GM11168 (cell line): Measurements from ENCODE around the gene TAS1R1.

Experiments used
- in situ Hi-C: fragments of 300-500 bp; cut with MboI; formaldehyde crosslinking; loops from one replicate; pipeline ENCODE4 v1.12.0; 2022; ENCODE audit warnings: low sequenced_read_pairs; ENCODE audit not compliant: unreplicated experiment

TAS1R1 gene

DNA sequence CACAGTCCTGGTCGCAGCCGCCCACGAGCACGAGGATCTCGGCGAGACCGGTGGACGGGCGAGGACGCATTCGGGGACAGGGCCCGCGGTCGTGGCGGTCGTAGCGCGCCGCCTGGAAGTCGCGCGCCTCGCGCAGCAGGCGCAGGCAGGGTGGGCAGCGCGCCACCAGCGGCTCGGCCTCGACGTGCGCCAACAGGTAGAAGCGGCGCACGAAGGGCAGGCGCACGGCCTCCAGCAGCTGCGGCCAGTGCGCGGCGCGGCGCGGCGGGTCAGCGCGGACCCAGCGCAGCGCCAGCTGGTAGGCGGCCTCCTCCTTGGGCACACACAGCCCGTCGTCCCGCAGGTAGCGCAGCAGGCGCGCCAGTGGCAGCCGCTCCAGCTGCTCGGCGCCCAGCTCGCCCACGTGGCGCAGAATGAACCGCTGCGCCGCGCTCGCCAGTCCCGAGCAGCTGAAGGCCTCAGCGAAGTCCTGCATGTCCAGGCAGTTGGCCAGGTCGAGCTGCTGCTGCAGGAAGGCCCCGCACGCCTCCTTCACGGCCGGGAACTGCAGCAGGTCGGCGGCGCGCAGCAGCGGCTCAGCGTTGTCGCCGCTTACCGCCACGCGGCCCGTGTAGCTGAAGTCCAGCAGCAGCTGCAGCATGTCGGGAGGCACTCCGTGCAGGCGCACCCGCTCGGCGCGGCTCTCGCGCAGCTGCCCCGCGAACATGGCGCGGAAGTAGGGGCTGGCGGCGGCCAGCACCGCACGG is 47.0 kb downstream of the TAS1R1 start:
- in situ Hi-C loops = no loop called here

DNA sequence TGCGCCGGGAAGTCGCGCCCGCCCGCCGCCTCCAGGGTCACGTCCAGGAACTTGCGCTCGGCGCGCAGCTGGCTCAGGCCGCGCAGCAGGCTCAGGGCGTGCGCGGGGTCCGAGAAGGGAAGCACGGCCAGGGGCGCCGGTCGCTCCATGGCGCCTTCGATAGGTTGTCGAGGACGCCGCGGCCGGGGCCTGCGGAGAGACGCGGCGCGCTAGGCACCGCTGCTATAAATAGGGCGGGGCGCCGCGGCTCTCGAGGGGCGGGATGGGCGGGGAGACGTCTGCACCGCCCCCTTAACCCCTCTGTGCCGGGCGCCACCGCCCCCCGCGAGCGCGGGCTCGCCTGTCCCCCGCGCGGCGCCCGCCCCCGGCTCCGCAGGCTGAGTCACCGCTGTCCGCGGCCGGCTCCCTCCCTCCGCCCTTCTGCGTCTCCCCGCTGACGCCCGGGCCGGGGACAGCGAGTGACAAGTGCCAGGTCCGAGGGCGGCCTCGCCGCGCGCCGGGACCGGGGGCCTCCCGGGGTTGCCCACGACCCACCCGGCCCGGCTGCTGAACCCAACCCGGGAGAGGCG is 47.6 kb downstream of the TAS1R1 start, which contains the start of gene KLHL21:
Gene KLHL21, minus strand, starts transcription at position 201 of the 569 bp plus-strand sequence. Its CDS starts 52 bp downstream, at position 149.
- in situ Hi-C loops = no loop called here

DNA sequence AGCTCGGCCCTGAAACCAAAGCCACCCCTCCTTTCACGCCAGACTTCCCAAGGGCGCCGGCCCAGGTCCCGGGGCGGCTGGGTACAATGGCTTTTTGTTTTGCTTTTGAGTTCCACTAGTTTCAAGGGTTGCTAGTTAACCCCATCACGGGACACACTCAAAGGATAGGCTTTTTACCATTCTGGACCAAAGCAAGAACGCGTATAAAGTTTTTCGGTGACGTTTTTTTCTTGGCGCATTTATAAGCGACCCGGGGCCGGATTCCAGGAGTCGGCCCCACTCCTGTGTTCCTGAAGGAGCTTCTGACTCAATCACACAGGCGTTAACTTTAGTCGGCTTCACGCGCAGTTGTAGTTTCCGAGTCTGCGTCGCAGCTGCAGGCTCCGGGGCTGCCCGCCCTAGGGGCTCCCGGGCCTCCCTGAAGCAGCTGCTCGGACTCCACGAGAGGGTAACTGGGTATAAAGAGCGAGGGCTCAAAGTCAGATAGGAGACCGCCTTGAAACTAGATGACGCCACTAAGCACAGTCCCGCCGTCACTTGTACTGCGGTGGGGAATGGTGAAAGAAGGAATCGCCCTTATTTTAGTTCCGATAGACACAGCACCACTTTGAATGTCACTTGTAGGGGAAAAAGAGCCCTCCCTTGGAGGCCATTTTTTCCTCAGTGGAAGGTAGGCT is 48.3 kb downstream of the TAS1R1 start:
- in situ Hi-C loops = no loop called here

DNA sequence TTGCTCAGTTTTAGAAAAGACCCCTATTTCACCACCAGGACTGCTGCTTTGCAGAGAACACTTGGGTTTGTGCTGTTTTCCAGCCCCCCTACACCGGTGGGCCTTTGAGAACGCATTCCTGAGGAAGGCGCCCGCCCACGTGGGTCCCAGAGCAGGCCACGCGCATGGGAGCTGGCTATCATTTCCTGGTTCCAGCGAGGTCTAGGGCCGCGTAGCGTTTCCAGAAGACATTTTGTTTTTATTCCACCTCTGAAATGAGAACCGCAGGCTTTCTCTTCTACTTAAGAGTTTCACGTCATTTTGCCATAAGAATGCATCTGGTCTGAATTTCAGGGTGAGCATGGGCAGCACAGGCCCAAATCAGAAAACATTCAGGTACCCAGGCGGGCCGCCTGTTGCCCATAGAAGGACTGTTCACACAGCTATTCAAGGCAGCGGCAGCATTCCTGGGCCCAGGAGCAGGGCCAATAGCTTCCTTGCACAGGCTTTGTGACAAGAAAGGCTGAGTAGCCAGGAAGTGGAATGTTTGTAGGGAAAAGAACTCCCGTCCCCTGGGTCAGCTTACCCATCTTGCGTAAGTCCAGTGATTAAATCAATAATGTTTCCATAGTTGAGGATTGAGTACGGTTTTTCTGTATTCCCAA is 48.9 kb downstream of the TAS1R1 start:
- in situ Hi-C loops = no loop called here

DNA sequence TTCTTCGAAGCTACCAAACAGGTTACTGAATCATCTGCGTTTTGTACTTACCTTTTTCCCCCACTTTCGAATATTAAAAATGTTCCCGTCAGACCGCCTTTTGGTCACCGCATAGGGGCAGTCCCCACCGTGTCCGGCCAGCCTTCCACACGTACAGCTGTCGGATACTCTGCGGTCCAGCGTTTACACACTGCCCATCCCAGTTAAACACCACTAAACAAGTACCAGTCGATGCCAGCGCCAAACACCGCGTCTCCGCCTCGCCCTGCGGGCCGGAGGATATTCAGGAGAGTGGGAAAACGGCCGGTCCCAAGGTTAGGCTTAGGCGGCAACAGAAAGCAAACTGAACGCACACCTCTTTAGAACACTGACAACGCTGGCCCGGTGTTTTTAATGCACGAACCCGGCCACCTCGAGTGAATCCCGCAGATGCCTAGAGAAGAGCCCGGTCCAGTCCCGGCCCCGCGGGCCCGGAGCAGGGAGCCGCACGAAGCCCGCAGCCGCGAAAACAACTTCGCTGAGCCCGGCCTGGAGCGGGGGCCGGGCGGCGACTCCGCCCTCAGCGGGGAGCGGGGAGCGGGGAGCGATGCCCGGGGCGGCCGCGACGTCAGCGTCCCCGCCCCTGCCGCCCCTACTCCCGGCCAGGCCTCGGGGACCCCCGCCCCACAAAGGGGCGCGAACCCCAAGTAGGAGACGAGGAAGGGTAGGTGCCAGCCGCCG is 57.7 kb downstream of the TAS1R1 start:
- in situ Hi-C loops = no loop called here

DNA sequence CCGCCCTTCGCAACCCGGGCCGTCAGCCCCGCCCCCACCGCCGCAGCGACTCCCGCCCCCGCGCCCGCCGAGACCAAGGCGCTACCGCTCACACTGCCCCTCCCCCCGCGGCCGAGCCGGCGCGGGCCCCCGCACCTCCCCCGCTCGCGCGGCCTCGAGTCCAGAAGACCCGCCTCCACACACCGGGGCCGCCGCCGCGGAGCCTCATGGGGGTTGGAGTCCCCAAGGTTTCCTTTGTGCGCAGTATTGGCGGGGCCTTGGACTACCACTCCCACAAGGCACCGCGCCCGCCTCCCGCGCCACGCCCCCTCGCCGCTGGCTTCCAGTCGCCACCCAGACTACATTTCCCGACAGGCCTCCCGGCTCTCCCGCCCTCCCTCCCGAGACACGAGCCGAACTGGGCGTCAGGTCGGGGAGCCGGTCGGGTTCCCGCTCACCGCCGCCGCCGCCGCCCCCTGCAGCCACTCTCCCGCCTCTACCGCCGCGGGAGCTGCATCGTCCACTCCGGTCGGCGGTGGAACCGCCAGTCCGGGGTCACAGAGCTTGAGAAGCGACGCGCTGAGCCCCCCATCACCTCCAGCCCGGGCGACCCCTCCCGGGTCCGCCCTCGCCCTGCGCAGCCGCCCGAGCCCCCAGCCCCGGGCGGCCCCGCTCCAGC is 58.4 kb downstream of the TAS1R1 start, which contains the start of gene PHF13:
Gene PHF13, plus strand, starts transcription at position 371 of the 658 bp plus-strand sequence. CDS start 336 bp downstream, outside the sequence.
- in situ Hi-C loops = no loop called here

DNA sequence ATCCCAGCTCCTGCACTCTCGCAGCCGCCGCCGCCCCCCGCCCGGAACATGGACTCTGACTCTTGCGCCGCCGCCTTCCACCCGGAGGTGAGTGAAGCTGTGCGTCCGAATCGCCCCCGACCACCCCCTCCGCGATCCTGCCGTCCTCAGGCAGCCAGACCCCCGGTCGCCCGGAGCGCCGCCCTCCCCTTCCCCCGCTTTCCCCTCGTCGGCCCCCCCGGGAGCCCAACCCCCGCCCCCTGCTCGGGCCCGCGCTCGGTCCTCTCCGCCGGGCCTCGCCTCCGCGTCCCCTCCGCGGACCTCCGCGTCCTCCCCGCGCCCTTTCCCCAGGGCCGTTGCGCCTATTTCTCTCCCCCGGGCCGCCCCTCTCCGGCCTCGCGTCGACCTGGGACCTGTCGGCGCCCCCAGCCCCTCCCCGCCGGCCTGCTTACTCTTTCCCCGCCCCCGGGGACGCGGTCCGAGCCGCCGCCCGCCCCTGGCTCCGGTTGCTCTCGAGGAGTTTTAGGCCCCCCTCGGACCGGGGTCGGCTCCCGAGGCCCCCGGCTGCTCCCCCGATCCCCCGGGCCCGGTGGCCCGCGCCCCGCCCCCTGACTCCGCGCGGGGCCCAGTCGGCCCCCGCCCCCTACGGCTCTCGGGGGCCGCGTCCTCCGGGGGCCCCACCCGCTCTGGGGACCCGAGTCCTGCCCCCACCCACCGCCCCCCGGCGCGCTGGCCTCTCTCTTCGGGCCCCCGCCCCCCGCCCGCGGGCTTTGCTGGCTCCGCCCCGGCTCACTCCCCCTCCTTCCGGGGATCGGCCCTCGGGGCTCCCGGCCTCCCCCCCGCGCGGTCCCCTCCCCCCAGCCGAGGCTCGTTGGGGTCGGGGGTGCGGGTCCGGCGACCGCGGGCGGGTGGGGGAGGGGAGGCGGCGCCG is 59.2 kb downstream of the TAS1R1 start:
- in situ Hi-C loops = no loop called here

DNA sequence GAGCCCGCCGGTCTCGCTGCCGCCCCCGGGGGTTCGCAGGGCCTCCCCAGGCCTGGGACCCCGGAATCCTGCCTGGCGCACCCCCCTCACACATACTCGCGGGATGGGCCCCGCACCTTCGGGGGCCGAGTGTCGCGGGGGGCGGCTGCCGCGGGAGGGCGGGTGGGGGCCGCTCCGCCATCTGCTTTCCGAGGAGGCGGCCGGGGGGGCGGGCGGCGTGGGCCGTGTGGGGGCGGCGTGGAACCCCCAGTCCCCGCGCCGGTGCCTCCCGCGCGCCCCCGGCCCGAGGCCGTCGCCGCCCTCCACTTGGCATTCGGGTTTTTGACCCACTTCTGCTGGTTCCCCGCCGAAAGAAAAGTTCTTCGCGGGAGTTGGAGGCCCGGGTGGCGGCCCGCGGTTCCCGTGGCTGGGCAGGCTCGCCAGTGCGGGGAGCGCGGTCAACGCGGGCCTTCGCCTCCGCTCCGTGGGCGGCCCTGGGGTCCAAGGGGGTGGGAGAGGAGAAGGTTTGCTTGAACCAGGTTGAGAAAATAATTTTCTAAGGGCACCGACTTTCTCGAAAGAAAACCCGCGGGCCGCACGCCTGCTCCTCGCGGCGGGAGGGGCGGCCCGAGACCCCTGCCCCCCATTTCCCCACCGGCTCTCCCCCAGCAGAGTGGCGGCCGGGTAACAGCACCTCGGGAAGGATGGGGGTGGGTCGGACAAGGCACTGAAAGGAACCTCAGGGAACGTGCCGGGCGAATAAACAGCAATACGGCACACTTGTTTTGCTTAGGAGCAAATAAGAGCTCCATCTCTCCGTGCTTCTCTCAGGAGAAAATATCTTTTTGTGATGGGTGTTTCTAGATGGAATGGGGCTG is 60.0 kb downstream of the TAS1R1 start:
- in situ Hi-C loops = no loop called here

DNA sequence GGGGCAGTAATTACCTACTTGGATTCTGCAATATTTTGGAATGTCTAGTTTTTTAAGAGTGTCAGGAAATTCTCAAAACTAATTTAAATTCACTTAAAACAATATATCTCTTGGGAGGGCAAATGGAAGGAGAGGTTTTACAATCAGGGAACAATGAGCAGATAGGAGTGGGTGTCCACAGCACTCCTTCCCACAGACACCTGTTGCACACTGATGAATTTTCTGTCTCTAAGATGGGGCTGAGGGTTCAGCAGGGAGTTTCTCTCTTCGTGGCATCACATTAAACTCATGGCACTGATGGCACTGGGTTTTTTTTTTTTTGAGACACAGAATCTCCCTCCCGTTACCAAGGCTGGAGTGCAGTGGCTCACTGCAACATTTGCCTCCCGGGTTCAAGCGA is 63.9 kb downstream of the TAS1R1 start:
- in situ Hi-C loops = no loop called here

DNA sequence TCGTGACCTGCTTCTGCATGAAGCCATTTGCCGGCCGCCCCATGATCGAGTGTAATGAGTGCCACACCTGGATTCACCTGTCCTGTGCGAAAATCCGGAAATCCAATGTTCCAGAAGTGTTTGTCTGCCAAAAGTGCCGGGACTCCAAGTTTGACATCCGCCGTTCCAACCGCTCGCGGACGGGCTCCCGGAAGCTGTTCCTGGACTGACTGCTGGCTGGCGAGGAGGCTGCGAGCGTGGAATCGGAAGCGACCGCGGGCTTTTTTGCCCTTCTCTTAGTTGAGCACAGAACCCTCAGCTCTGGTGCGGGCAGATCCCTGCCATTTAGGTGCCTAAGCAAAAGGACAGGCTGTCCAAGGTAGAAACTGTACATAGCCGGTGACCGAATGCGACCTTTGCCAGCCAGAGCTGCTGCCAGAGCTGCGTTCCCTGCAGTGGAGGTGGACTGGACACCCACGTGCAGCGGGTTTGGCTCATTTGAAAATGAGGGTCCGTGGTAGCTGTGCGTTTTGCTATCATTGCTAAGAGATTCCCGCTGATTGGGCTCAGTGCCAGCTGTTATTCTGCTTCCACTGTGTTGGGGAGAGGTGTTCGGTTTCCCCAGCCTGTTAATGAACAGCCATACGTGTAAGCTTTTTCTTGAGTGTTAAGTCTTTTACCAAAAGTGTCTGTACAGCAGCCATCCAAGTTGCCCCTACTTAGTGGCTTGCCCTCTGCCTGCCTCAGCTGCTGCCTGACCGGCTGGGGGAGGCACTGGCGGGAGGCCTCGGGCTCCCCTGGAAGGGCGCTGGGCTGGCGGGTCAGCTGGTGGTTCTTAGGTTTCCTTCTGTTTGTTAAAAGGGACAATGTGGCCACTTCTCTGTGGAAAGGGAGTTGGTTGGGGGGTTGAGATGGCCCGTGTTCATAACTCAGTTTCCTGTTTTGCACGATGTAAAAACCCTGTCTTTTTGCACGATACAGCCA is 66.6 kb downstream of the TAS1R1 start:
- in situ Hi-C loops = no loop called here

DNA sequence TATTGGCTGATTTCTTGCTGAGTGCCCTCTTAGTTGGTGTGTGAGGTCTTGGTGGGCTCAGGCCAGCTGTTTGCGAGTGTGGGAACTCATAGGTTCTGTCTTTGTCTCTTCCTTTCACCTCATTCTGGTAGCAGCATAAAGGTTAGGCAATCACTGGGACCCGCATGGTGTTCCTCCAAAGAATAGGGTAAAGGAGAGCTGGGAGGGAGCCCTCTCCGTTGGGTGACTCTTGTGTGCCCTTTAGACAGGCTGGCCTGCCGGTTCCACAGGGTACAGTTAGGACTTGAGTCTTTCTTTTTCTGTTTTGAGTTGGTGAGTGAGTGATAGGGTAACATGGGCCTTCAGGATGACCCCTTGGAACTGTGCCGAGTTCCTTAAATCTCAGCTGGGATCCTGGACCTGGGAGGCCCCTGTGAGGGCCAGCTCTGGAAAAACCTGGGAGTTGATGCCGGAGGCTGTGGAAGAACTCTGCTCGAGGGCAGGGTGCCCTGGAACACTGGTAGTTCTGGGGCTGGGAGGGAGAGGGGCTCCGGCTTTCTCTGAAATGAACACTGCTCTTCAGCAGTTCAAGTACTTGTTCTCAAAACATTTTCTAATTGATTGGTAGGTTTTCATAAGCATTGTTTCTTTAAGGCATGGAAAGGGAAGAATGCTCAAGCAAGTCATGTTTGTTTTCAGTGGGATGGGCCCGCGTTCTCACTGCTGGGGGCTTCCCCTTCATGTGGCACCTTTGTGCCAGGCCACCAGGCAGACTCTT is 67.5 kb downstream of the TAS1R1 start:
- in situ Hi-C loops = no loop called here

DNA sequence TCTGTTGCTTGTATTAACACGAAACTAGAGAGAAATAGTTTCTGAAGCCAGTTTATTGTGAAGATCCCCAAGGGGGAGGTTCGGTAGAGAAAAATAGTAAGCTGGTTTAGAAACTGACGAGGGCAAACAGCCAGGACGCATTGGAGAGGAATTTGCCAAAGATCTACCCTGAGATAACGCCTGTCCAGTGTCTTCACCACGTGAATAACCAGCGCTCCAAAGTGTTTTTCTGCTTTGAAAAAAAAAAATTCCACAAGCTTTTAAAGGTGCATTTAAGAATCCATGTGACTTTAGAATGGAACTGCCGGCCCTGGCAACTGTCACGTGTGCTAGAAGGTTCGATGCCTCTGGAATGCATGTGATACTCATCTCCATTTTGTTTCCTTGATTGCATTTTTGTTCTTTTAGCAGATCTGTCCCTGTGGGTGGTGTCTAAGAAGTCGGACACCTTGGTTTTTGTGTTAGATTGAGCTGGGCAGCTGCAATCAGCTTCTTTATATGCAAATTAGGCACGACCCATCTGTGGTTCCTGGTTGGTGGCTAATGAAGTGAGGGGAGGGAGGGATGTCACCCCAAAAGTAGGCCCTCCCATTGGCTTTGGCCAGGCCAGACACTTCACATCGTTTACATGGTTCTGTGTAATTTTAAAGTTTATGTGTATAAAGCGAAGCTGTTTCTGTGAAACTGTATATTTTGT is 68.3 kb downstream of the TAS1R1 start:
- in situ Hi-C loops = no loop called here

DNA sequence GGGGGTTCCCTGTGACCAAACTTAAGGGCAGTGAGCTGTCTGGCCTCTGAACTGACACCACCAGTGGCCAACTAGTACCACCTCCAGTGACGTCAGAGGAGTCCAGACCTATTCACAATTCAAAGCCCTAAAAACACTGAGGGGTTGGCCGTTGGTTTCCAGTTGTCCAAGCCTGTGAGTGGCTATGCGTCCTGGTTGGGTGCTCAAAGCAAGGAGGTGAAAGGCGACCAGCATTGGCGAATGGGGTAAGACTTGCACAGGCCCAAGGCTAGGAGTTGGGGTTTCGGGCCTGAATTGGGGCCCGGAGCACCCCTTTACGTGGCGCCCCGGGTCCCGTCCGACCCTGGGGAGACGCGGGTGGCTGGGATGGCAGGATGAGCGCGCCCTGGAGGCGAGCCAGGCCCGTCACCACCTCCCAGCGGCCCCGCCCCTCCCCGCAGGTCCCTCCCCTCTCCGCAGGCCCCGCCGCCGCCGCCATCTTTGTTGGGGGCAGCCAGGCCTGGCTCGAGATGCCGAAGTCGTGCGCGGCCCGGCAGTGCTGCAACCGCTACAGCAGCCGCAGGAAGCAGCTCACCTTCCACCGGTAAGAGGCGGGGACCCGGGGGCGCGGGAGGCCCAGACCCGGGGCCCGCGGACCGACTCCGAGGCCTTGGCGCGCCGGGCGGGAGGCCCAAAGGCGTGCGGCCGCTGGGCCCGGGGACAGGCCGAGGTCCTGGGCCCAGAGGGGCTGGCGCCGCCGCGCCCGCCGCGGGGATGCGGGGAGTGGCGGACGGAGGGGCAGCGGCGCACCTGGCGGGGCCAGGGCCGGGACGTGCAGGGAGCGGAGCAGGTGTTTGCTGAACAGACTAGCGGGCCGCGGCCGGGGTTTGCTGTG is 69.8 kb downstream of the TAS1R1 start, which contains the start of gene THAP3:
Gene THAP3, plus strand, starts transcription at position 159 of the 874 bp plus-strand sequence. Its CDS starts 351 bp downstream, at position 510.
- in situ Hi-C loops = no loop called here

DNA sequence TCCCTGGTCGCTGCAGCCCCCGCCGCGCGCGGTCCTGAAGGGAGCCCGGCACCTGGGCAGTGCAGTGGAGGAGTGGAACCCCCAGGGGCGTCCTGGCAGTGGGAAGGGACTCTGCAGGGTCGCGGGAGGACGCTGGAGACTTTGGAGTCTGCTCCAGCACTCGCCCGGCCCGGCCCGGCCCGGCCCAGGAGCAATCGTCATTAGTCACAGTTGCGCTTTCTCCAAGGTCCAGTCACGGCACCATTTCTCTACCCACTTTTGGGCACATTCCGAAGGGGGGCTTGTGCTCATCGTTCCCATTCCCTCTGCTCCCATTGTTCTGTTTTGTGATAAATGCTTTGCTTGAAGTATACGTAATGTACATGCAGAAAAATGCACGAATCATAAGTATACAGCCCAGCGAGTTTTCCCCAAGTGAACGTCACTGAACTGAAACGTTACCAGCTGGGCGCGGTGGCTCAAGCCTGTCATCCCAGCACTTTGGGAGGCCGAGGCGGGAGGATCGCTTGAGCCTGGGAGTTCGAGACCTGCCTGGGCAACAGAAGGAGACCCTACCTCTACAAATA is 70.6 kb downstream of the TAS1R1 start:
- in situ Hi-C loops = no loop called here
